K562 (cell line): ENCODE data around the gene COX5A. TPM values are rescaled to one million over a fixed set of nuclear protein-coding genes. Genes with fewer than 3 reads are reported as not detected.

Source experiments
- BRD4 ChIP-seq: fragments of 200-600 bp; sonication (generic); IDR thresholded peaks from 2 replicates; pipeline ENCODE4 v1.6.1; 2017; ENCODE audit warnings: inconsistent platforms
- MCM2 ChIP-seq: fragments of 450-650 bp; IDR thresholded peaks from 2 replicates; pipeline ENCODE4 v1.6.1; 2017; ENCODE audit warnings: low read depth, mild to moderate bottlenecking
- NFE2 ChIP-seq: IDR thresholded peaks from 2 replicates; pipeline ENCODE4 v1.6.1; 2014; ENCODE audit warnings: antibody characterized with exemption, low read depth
- PTRF ChIP-seq: fragments of 450-650 bp; IDR thresholded peaks from 2 replicates; pipeline ENCODE4 v1.6.1; 2016; ENCODE audit warnings: mild to moderate bottlenecking, missing genetic modification characterization, missing compliant biosample characterization
- RFX1 ChIP-seq: fragments of 450-650 bp; IDR thresholded peaks from 2 replicates; pipeline ENCODE4 v1.6.1; 2016; ENCODE audit warnings: mild to moderate bottlenecking, moderate library complexity
- SAFB ChIP-seq: fragments of 200-400 bp; formaldehyde crosslinking; IDR thresholded peaks from 2 replicates; pipeline ENCODE4 v1.6.1; 2017; ENCODE audit warnings: low read depth, low read length, borderline replicate concordance
- THRA ChIP-seq: fragments of 450-650 bp; IDR thresholded peaks from 2 replicates; pipeline ENCODE4 v1.6.1; 2017; ENCODE audit warnings: mild to moderate bottlenecking, moderate library complexity
- polyA plus RNA-seq, 8 experiments: library from polyadenylated mRNA; depleted of rRNA in 4 of 8; stranded (reverse) in 5 of 8; unstranded in 3 of 8; fragments of >200 nt; fragmentation: Nextera tagmentation in 2 of 8; fragmentation: Illumina TruSeq in 1 of 8; extraction: Ambion mirVana in 2 of 8; extraction: Trizol in 1 of 8; gene quantifications; 2 replicates each; pipeline versions ENCODE4 v1.2.1 to v1.2.3, GENCODE V29; 2011 to 2014; ENCODE audit warnings: inconsistent platforms in 1 of 8, missing spikeins in 1 of 8
- total RNA-seq, 7 experiments: library from RNA; depleted of rRNA in 6 of 7; stranded (reverse); fragments of >200 nt in 6 of 7; fragmentation: Illumina TruSeq in 2 of 7; extraction: Trizol in 2 of 7; gene quantifications; 2 replicates each; pipeline versions ENCODE4 v1.2.1 to v1.2.3, GENCODE V29; 2011 to 2021; ENCODE audit warnings: low replicate concordance in 1 of 7
- TF ChIP-seq, protein P1 (sequence below): fragments of 450-650 bp; IDR thresholded peaks from 2 replicates; pipeline ENCODE4 v1.6.1; 2017; ENCODE audit warnings: antibody characterized with exemption, mild to moderate bottlenecking
- TF ChIP-seq, protein P2 (sequence below): fragments of 200-600 bp; sonication (generic); IDR thresholded peaks from one replicate; pipeline ENCODE4 v1.6.1; 2012; ENCODE audit warnings: mild to moderate bottlenecking, low read depth, low read length, inconsistent platforms

Gene COX5A
- total and polyA plus RNA-seq, 9 of the 15 experiments (the other 6 are each of a cell fraction or from before 2014, with no cell fraction given), result 86.8 to 553 (median 371) TPM

GRCh38 chr15:74955796-74956647 lies 18.1 kb upstream of the COX5A start (continued):
- no peak for TF ChIP-seq PTRF (tag)
- TF ChIP-seq NFE2, result no peak
- TF ChIP-seq, protein P1, sequence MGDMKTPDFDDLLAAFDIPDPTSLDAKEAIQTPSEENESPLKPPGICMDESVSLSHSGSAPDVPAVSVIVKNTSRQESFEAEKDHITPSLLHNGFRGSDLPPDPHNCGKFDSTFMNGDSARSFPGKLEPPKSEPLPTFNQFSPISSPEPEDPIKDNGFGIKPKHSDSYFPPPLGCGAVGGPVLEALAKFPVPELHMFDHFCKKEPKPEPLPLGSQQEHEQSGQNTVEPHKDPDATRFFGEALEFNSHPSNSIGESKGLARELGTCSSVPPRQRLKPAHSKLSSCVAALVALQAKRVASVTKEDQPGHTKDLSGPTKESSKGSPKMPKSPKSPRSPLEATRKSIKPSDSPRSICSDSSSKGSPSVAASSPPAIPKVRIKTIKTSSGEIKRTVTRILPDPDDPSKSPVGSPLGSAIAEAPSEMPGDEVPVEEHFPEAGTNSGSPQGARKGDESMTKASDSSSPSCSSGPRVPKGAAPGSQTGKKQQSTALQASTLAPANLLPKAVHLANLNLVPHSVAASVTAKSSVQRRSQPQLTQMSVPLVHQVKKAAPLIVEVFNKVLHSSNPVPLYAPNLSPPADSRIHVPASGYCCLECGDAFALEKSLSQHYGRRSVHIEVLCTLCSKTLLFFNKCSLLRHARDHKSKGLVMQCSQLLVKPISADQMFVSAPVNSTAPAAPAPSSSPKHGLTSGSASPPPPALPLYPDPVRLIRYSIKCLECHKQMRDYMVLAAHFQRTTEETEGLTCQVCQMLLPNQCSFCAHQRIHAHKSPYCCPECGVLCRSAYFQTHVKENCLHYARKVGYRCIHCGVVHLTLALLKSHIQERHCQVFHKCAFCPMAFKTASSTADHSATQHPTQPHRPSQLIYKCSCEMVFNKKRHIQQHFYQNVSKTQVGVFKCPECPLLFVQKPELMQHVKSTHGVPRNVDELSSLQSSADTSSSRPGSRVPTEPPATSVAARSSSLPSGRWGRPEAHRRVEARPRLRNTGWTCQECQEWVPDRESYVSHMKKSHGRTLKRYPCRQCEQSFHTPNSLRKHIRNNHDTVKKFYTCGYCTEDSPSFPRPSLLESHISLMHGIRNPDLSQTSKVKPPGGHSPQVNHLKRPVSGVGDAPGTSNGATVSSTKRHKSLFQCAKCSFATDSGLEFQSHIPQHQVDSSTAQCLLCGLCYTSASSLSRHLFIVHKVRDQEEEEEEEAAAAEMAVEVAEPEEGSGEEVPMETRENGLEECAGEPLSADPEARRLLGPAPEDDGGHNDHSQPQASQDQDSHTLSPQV, result peak; percentile 87
- TF ChIP-seq SAFB, result peak; percentile 86; the same call in 1 of the 2 replicates
- TF ChIP-seq BRD4, result no peak
- no peak for TF ChIP-seq RFX1
- TF ChIP-seq, protein P2, sequence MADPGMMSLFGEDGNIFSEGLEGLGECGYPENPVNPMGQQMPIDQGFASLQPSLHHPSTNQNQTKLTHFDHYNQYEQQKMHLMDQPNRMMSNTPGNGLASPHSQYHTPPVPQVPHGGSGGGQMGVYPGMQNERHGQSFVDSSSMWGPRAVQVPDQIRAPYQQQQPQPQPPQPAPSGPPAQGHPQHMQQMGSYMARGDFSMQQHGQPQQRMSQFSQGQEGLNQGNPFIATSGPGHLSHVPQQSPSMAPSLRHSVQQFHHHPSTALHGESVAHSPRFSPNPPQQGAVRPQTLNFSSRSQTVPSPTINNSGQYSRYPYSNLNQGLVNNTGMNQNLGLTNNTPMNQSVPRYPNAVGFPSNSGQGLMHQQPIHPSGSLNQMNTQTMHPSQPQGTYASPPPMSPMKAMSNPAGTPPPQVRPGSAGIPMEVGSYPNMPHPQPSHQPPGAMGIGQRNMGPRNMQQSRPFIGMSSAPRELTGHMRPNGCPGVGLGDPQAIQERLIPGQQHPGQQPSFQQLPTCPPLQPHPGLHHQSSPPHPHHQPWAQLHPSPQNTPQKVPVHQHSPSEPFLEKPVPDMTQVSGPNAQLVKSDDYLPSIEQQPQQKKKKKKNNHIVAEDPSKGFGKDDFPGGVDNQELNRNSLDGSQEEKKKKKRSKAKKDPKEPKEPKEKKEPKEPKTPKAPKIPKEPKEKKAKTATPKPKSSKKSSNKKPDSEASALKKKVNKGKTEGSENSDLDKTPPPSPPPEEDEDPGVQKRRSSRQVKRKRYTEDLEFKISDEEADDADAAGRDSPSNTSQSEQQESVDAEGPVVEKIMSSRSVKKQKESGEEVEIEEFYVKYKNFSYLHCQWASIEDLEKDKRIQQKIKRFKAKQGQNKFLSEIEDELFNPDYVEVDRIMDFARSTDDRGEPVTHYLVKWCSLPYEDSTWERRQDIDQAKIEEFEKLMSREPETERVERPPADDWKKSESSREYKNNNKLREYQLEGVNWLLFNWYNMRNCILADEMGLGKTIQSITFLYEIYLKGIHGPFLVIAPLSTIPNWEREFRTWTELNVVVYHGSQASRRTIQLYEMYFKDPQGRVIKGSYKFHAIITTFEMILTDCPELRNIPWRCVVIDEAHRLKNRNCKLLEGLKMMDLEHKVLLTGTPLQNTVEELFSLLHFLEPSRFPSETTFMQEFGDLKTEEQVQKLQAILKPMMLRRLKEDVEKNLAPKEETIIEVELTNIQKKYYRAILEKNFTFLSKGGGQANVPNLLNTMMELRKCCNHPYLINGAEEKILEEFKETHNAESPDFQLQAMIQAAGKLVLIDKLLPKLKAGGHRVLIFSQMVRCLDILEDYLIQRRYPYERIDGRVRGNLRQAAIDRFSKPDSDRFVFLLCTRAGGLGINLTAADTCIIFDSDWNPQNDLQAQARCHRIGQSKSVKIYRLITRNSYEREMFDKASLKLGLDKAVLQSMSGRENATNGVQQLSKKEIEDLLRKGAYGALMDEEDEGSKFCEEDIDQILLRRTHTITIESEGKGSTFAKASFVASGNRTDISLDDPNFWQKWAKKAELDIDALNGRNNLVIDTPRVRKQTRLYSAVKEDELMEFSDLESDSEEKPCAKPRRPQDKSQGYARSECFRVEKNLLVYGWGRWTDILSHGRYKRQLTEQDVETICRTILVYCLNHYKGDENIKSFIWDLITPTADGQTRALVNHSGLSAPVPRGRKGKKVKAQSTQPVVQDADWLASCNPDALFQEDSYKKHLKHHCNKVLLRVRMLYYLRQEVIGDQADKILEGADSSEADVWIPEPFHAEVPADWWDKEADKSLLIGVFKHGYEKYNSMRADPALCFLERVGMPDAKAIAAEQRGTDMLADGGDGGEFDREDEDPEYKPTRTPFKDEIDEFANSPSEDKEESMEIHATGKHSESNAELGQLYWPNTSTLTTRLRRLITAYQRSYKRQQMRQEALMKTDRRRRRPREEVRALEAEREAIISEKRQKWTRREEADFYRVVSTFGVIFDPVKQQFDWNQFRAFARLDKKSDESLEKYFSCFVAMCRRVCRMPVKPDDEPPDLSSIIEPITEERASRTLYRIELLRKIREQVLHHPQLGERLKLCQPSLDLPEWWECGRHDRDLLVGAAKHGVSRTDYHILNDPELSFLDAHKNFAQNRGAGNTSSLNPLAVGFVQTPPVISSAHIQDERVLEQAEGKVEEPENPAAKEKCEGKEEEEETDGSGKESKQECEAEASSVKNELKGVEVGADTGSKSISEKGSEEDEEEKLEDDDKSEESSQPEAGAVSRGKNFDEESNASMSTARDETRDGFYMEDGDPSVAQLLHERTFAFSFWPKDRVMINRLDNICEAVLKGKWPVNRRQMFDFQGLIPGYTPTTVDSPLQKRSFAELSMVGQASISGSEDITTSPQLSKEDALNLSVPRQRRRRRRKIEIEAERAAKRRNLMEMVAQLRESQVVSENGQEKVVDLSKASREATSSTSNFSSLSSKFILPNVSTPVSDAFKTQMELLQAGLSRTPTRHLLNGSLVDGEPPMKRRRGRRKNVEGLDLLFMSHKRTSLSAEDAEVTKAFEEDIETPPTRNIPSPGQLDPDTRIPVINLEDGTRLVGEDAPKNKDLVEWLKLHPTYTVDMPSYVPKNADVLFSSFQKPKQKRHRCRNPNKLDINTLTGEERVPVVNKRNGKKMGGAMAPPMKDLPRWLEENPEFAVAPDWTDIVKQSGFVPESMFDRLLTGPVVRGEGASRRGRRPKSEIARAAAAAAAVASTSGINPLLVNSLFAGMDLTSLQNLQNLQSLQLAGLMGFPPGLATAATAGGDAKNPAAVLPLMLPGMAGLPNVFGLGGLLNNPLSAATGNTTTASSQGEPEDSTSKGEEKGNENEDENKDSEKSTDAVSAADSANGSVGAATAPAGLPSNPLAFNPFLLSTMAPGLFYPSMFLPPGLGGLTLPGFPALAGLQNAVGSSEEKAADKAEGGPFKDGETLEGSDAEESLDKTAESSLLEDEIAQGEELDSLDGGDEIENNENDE, result no peak
- TF ChIP-seq MCM2, result no peak
- TF ChIP-seq THRA, result no peak
- TF ChIP-seq, all 486 proteins: peak for 160
